WTC11 (cell line): ENCODE results near the gene ALK. TPM values are rescaled to one million over a fixed set of nuclear protein-coding genes. Genes with fewer than 3 reads are reported as not detected.

Source experiments
- ATAC-seq: fragments of 200-7000 bp; cut with Tn5 transposase; 2 replicates; pipeline ENCODE4 v1.10.0; 2021; ENCODE audit warnings: mild to moderate bottlenecking, moderate library complexity
- CTCF ChIA-PET: fragments of 300-600 bp; sonication (Branson Sonifier 250); formaldehyde crosslinking; loops from one replicate; lab custom pipeline; 2021; ENCODE audit warnings: antibody characterized with exemption; lab: Charles Lee
- POLR2A ChIA-PET: fragments of 350-600 bp; sonication (Branson Sonifier 250); formaldehyde crosslinking; loops from one replicate; lab custom pipeline; 2021; ENCODE audit warnings: antibody characterized with exemption; lab: Charles Lee
- DNase-seq: peaks from one replicate; pipeline ENCODE4 v3.0.0; 2021; ENCODE audit warnings: low spot score
- H3K27ac Mint-ChIP-seq: 2 replicates; pipeline ENCODE4 v1.8.0; 2021; ENCODE audit warnings: mixed read lengths
- H3K27me3 Mint-ChIP-seq: 2 replicates; pipeline ENCODE4 v1.8.0; 2021; ENCODE audit warnings: low read depth, mild to moderate bottlenecking, moderate library complexity, mixed read lengths
- H3K36me3 Mint-ChIP-seq: 2 replicates; pipeline ENCODE4 v1.8.0; 2021; ENCODE audit warnings: mixed read lengths
- H3K4me1 Mint-ChIP-seq: 2 replicates; pipeline ENCODE4 v1.8.0; 2022; ENCODE audit warnings: mixed read lengths
- H3K4me3 Mint-ChIP-seq: 2 replicates; pipeline ENCODE4 v1.8.0; 2021; ENCODE audit warnings: mild to moderate bottlenecking, moderate library complexity, mixed read lengths
- H3K9me3 Mint-ChIP-seq: 2 replicates; pipeline ENCODE4 v1.8.0; 2021; ENCODE audit warnings: mixed read lengths
- AFF4 ChIP-seq: sonication (generic); formaldehyde crosslinking; IDR thresholded peaks from 2 replicates; pipeline ENCODE4 v1.8.1; 2023; ENCODE audit warnings: mild to moderate bottlenecking, missing genetic modification reagents, borderline replicate concordance
- ATF2 ChIP-seq: sonication (generic); formaldehyde crosslinking; IDR thresholded peaks from 2 replicates; pipeline ENCODE4 v1.8.1; 2022; ENCODE audit warnings: low read depth, missing genetic modification reagents, borderline replicate concordance
- CBFB ChIP-seq: sonication (generic); formaldehyde crosslinking; IDR thresholded peaks from 2 replicates; pipeline ENCODE4 v1.8.1; 2022; ENCODE audit warnings: mild to moderate bottlenecking, low read depth, missing genetic modification reagents
- E2F1 ChIP-seq: sonication (generic); formaldehyde crosslinking; IDR thresholded peaks from 2 replicates; pipeline ENCODE4 v1.8.0; 2022; ENCODE audit warnings: mild to moderate bottlenecking, missing genetic modification reagents
- ELF4 ChIP-seq: sonication (generic); formaldehyde crosslinking; IDR thresholded peaks from 2 replicates; pipeline ENCODE4 v1.8.1; 2022; ENCODE audit warnings: low read depth, mild to moderate bottlenecking, moderate library complexity, missing genetic modification reagents
- ETV6 ChIP-seq: sonication (generic); formaldehyde crosslinking; IDR thresholded peaks from 2 replicates; pipeline ENCODE4 v1.8.1; 2022; ENCODE audit warnings: mild to moderate bottlenecking, missing genetic modification reagents
- FOXK1 ChIP-seq: sonication (generic); formaldehyde crosslinking; IDR thresholded peaks from 2 replicates; pipeline ENCODE4 v1.8.0; 2022; ENCODE audit warnings: mild to moderate bottlenecking, moderate library complexity, missing genetic modification reagents
- GABPB1 ChIP-seq: sonication (generic); formaldehyde crosslinking; IDR thresholded peaks from 2 replicates; pipeline ENCODE4 v1.8.1; 2023; ENCODE audit warnings: mild to moderate bottlenecking, missing genetic modification reagents
- IRF2 ChIP-seq: sonication (generic); formaldehyde crosslinking; IDR thresholded peaks from 2 replicates; pipeline ENCODE4 v1.8.0; 2022; ENCODE audit warnings: low read depth, missing genetic modification reagents, borderline replicate concordance
- KAT7 ChIP-seq: sonication (generic); formaldehyde crosslinking; IDR thresholded peaks from 2 replicates; pipeline ENCODE4 v1.8.1; 2023; ENCODE audit warnings: missing genetic modification reagents, mild to moderate bottlenecking, borderline replicate concordance
- MXD4 ChIP-seq: fragments of 250-450 bp; sonication (Bioruptor Pico); IDR thresholded peaks from 2 replicates; pipeline ENCODE4 v1.8.0; 2021; ENCODE audit warnings: mild to moderate bottlenecking, moderate library complexity, borderline replicate concordance
- NFE2L1 ChIP-seq: sonication (generic); formaldehyde crosslinking; IDR thresholded peaks from 2 replicates; pipeline ENCODE4 v1.8.1; 2023; ENCODE audit warnings: missing genetic modification reagents
- NFYB ChIP-seq: sonication (generic); formaldehyde crosslinking; conservative IDR thresholded peaks from 2 replicates; pipeline ENCODE4 v1.8.0; 2022; ENCODE audit warnings: low read depth, missing genetic modification reagents
- PREB ChIP-seq: sonication (generic); formaldehyde crosslinking; IDR thresholded peaks from 2 replicates; pipeline ENCODE4 v1.8.1; 2022; ENCODE audit warnings: mild to moderate bottlenecking, missing genetic modification reagents, moderate library complexity, borderline replicate concordance
- SMAD3 ChIP-seq: sonication (generic); formaldehyde crosslinking; IDR thresholded peaks from 2 replicates; pipeline ENCODE4 v1.8.0; 2022; ENCODE audit warnings: missing genetic modification reagents, mild to moderate bottlenecking, borderline replicate concordance
- SMAD4 ChIP-seq: sonication (generic); formaldehyde crosslinking; IDR thresholded peaks from 2 replicates; pipeline ENCODE4 v1.8.0; 2022; ENCODE audit warnings: mild to moderate bottlenecking, missing genetic modification reagents
- SP1 ChIP-seq: sonication (generic); formaldehyde crosslinking; conservative IDR thresholded peaks from 2 replicates; pipeline ENCODE4 v1.8.1; 2022; ENCODE audit warnings: missing genetic modification reagents
- ZNF138 ChIP-seq: sonication (generic); formaldehyde crosslinking; conservative IDR thresholded peaks from 2 replicates; pipeline ENCODE4 v1.8.1; 2022; ENCODE audit warnings: mild to moderate bottlenecking, moderate library complexity, missing genetic modification reagents
- ZNF281 ChIP-seq: sonication (generic); formaldehyde crosslinking; IDR thresholded peaks from 2 replicates; pipeline ENCODE4 v1.8.0; 2023; ENCODE audit warnings: mild to moderate bottlenecking, missing genetic modification reagents
- ZNF671 ChIP-seq: fragments of 250-450 bp; sonication (Bioruptor Pico); IDR thresholded peaks from 2 replicates; pipeline ENCODE4 v1.8.0; 2021; ENCODE audit warnings: mild to moderate bottlenecking
- ZSCAN18 ChIP-seq: fragments of 250-450 bp; sonication (Bioruptor Pico); IDR thresholded peaks from 2 replicates; pipeline ENCODE4 v2.1.2; 2022; ENCODE audit warnings: mild to moderate bottlenecking, moderate library complexity
- total RNA-seq: library from RNA; stranded (reverse); gene quantifications from 3 replicates; pipeline ENCODE4 v1.2.3, GENCODE V29; 2021
- TF ChIP-seq, protein P1 (sequence below): fragments of 250-450 bp; sonication (Bioruptor Pico); IDR thresholded peaks from 2 replicates; pipeline ENCODE4 v1.9.0; 2021; ENCODE audit warnings: moderate library complexity, mild to moderate bottlenecking, inconsistent platforms, borderline replicate concordance

Gene ALK
- total RNA-seq, 1 experiment from 2014 or later, result not detected

GRCh38 chr2:29834624-29835023 is 86.8 kb downstream of the ALK start:
- DNase-seq, result no peak
- no peak for ATAC-seq
- Mint-ChIP-seq H3K27me3 (peaks cover 5% of the 10 kb centered on the region; the same call in 1 of the 2 replicates), H3K4me1 (no peaks in the 10 kb centered on the region), H3K9me3 (peaks cover 43% of the 10 kb centered on the region), H3K4me3 (no peak overlapping the region), H3K27ac (no peak overlapping the region), H3K36me3 (peaks cover 8% of the 10 kb centered on the region)
- TF ChIP-seq ZNF281, result no peak
- no peak for TF ChIP-seq CBFB (CRISPR knock-in tag)
- no peak for TF ChIP-seq ELF4 (CRISPR knock-in tag)
- TF ChIP-seq SMAD3 (CRISPR knock-in tag), result no peak
- TF ChIP-seq ATF2, result no peak
- TF ChIP-seq SP1, result no peak
- no peak for TF ChIP-seq IRF2 (CRISPR knock-in tag)
- TF ChIP-seq SMAD4, result no peak
- no peak for TF ChIP-seq ZNF138 (CRISPR knock-in tag)
- TF ChIP-seq ETV6 (CRISPR knock-in tag), result no peak
- TF ChIP-seq PREB, result no peak
- TF ChIP-seq KAT7 (CRISPR knock-in tag), result no peak
- TF ChIP-seq ZNF671 (CRISPR knock-in tag), result no peak
- TF ChIP-seq, protein P1, sequence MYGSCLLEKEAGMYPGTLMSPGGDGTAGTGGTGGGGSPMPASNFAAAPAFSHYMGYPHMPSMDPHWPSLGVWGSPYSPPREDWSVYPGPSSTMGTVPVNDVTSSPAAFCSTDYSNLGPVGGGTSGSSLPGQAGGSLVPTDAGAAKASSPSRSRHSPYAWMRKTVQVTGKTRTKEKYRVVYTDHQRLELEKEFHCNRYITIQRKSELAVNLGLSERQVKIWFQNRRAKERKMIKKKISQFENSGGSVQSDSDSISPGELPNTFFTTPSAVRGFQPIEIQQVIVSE (CRISPR knock-in tag), result no peak
- TF ChIP-seq E2F1 (CRISPR knock-in tag), result no peak
- TF ChIP-seq NFYB (CRISPR knock-in tag), result no peak
- no peak for TF ChIP-seq NFE2L1 (CRISPR knock-in tag)
- CTCF ChIA-PET, result interaction anchor here (0.6 kb wide), 1 partner anchor 1700 kb away, joined by 4 read pairs; no protein-coding TSS in a partner anchor
- POLR2A ChIA-PET, result interaction anchor here (0.6 kb wide), 1 partner anchor 572 kb away, joined by 3 read pairs; no protein-coding TSS in a partner anchor

- ChIA-PET POLR2A (interaction anchor here (0.6 kb wide), 1 partner anchor 572 kb away, joined by 3 read pairs; no protein-coding TSS in a partner anchor), CTCF (no interaction called here)
- DNase-seq, result no peak
- H3K27me3 Mint-ChIP-seq, result peaks cover 5% of the 10 kb centered on the region; the same call in 1 of the 2 replicates
- no peaks in the 10 kb centered on the region for H3K4me1 Mint-ChIP-seq
- no peak for ATAC-seq
- peaks cover 8% of the 10 kb centered on the region for H3K36me3 Mint-ChIP-seq
- no peak overlapping the region for H3K27ac Mint-ChIP-seq
- H3K4me3 Mint-ChIP-seq, result no peak overlapping the region
- H3K9me3 Mint-ChIP-seq, result peaks cover 44% of the 10 kb centered on the region
- TF ChIP-seq ETV6 (CRISPR knock-in tag), result no peak
- no peak for TF ChIP-seq NFYB (CRISPR knock-in tag)
- no peak for TF ChIP-seq AFF4 (CRISPR knock-in tag)
- no peak for TF ChIP-seq MXD4 (CRISPR knock-in tag)
- no peak for TF ChIP-seq ZNF138 (CRISPR knock-in tag)
- TF ChIP-seq ZSCAN18 (CRISPR knock-in tag), result no peak
- no peak for TF ChIP-seq FOXK1 (CRISPR knock-in tag)
- TF ChIP-seq GABPB1, result no peak
- no peak for TF ChIP-seq ELF4 (CRISPR knock-in tag)
Measured at GRCh38 chr2:29834036-29834540, 87.3 kb downstream of the ALK start.
